ENCODE measurements around the gene KCNIP1.

KCNIP1 gene

DNA sequence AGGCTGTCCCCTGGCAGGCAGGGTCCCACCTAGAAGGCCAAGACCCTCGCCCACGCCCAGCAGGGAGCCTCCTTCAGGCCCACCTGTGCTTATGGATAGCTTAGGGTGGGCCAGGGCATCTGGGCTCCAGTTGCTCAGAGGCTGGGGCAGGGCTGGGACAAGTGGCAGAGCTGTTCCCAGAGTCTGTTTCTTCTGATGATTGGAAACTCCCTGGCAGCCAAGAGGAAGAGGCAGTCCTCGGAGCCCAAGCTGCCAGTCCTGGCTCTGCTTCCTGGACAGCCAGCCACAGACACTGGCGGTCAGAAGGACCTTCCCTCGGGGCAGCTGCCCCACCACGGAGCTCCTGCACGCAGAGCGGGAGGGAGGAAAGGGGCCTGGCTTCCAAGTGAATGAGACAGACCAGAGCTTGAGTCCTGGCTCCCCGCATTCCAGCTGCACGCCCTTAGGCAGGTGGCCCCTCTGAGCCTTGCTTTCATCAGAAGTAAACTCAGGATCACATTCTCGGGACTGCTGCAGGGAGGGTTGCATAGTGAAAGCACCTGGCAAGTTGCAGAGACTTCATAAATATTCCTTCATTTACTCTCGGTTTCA is 241.8 kb downstream of the KCNIP1 start:
- DNase-seq (ENCODE audit: low read depth, low spot score): no peak
- TF ChIP-seq CTCF (IDR thresholded peaks at IDR 0.05; ENCODE audit: low read depth, low read length): no peak
- in situ Hi-C loops (cut with HindIII; ENCODE audit: low sequenced_read_pairs): no loop called here
- no peak overlapping the region for H3K4me3 ChIP-seq (ENCODE audit: low read depth, low read length)

DNA sequence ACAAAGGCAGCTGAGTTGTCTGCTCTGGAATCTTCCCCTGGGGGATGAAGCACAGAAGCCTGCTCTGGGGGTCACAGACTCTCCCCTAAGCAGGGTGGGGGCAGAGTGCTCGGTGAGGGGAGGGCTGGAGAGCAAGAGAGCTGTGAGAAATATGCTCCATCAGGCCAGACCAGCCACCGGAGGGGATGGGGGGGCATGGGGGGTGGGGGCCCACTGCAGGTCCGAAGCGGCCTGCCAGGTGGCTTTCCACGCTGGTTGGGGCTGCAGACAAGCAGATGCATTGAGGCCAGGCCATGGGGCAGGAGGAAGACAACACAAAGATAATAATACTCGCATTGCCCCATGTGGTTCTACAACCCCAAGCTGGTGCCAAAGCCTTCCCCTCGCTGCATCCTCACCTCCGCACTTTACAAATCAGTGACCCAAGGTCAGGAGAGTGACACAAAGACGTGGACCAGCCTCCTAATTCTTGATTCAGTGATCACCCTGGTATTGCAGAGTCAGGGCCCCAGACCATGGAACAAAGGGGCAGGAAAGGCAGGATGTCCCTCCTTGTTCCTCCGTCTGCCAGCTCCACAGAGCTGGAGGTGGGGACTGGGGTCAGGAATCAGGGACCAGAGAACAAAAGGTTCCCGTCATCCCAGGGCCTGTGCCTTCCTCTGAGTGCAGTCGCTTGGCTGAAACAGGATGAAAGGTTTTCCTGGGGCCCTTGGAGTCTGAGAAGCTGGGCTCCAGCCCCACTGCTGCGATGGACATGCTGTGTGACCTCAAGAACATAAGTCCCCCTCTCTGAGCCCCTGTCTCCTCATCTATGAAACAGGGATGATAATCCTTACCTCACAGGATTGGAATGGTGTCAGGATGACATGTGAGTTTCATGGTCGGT is 242.5 kb downstream of the KCNIP1 start:
- DNase-seq (ENCODE audit: low read depth, low spot score): no peak
- no peak for TF ChIP-seq CTCF (IDR thresholded peaks at IDR 0.05; ENCODE audit: low read depth, low read length)
- H3K4me3 ChIP-seq (ENCODE audit: low read depth, low read length): no peak overlapping the region
- in situ Hi-C loops (cut with HindIII; ENCODE audit: low sequenced_read_pairs): no loop called here

- in situ Hi-C loops (cut with HindIII; ENCODE audit: low sequenced_read_pairs): no loop called here
- no peak for DNase-seq (ENCODE audit: low read depth, low spot score)
- no peak overlapping the region for H3K4me3 ChIP-seq (ENCODE audit: low read depth, low read length)
- no peak for TF ChIP-seq CTCF (IDR thresholded peaks at IDR 0.05; ENCODE audit: low read depth, low read length)
These were observed 243.1 kb downstream of the KCNIP1 start for GRCh38 chr5:170746961-170747340.

DNA sequence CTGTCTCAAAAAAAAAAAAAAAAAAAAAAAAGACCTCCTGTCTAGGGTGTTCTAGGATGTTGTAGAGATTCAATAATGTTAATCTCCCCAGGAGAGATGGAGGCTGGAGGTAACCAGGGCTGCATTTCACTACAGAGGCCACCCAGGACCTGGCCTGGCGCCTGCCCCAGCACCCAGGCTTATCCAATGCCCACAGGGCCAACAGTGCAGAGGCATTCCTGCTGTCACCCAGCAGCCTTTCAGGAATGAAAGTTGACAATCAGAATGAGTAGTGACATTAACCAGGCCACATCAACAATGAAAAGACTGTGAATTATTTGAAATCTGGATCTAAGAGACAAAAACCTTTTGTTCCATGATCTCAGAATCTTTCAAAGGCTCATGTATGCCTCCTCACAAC is 243.5 kb downstream of the KCNIP1 start:
- no peak for DNase-seq (ENCODE audit: low read depth, low spot score)
- in situ Hi-C loops (cut with HindIII; ENCODE audit: low sequenced_read_pairs): no loop called here
- TF ChIP-seq CTCF (IDR thresholded peaks at IDR 0.05; ENCODE audit: low read depth, low read length): no peak
- no peak overlapping the region for H3K4me3 ChIP-seq (ENCODE audit: low read depth, low read length)

GRCh38 chr5:170747851-170748250 is 244.0 kb downstream of the KCNIP1 start:
- in situ Hi-C loops (cut with HindIII; ENCODE audit: low sequenced_read_pairs): no loop called here
- H3K4me3 ChIP-seq (ENCODE audit: low read depth, low read length): no peak overlapping the region
- TF ChIP-seq CTCF (IDR thresholded peaks at IDR 0.05; ENCODE audit: low read depth, low read length): peak; percentile 48
- DNase-seq (ENCODE audit: low read depth, low spot score): no peak

GRCh38 chr5:170748951-170749471 is 245.2 kb downstream of the KCNIP1 start:
- no peak for TF ChIP-seq CTCF (IDR thresholded peaks at IDR 0.05; ENCODE audit: low read depth, low read length)
- DNase-seq (ENCODE audit: low read depth, low spot score): no peak
- in situ Hi-C loops (cut with HindIII; ENCODE audit: low sequenced_read_pairs): no loop called here
- H3K4me3 ChIP-seq (ENCODE audit: low read depth, low read length): no peak overlapping the region
